ENCODE data around the gene WDR46. TPM values are rescaled to one million over a fixed set of nuclear protein-coding genes. Genes with fewer than 3 reads are reported as not detected.
A peak's percentile ranks its signal among the peaks of the same experiment; 100 is the strongest.

Gene WDR46
- total RNA-seq, 1 experiment from 2014 or later, result 90.6 TPM

GRCh38 chr6:33272275-33273128 lies 16.5 kb downstream of the WDR46 start:
- Histone ChIP-seq H3K27me3 (ENCODE audit: insufficient read depth, low read length) (no peaks in the 10 kb centered on the region), H3K4me3 (replicated peaks in 1 of 2; ENCODE audit: low read depth in 1 of 2, low read length in 2 of 2) (peak overlapping the region; percentile 75 to 99), H3K9ac (ENCODE audit: low read length) (peak overlapping the region; percentile 98), H3K9me3 (ENCODE audit: control insufficient read depth in 1 of 2, insufficient read depth in 1 of 2, low read depth in 1 of 2, low read length in 2 of 2) (no peaks in the 10 kb centered on the region), H3K79me2 (ENCODE audit: insufficient read depth, low read length) (peaks cover 63% of the 10 kb centered on the region), H2AFZ (ENCODE audit: low read depth, low read length, poor library complexity, severe bottlenecking) (no peak overlapping the region), H3K9me2 (ENCODE audit: insufficient read depth) (no peaks in the 10 kb centered on the region), H4K20me1 (ENCODE audit: insufficient read depth) (peaks cover 22% of the 10 kb centered on the region), H3K4me1 (ENCODE audit: control insufficient read depth in 1 of 2, insufficient read depth in 2 of 2, low read length in 2 of 2) (peaks cover 33 to 55% of the 10 kb centered on the region in 2 experiments), H3K4me2 (ENCODE audit: low read length) (peak overlapping the region; percentile 86), H3K27ac (ENCODE audit: low read depth, low read length) (peak overlapping the region; percentile 82), H3K36me3 (ENCODE audit: control insufficient read depth in 1 of 2, insufficient read depth in 2 of 2, low read length in 2 of 2) (peaks cover 28 to 54% of the 10 kb centered on the region in 2 experiments)
- POLR2A ChIA-PET, result interaction anchor here (0.8 to 2.2 kb wide), 9 partner anchors 11 to 301 kb away, joined by 3 to 24 read pairs (median 10); partner anchors contain the start of genes PFDN6, RXRB, SLC39A7 and WDR46
- TF ChIP-seq SP1 (IDR thresholded peaks at IDR 0.05; ENCODE audit: low read depth) (no peak), SIN3A (IDR thresholded peaks at IDR 0.05; ENCODE audit: low read depth) (no peak), EGR1 (IDR thresholded peaks at IDR 0.05; ENCODE audit: low read depth) (no peak), ZFX (IDR thresholded peaks at IDR 0.05) (peak; percentile 61)
- RAD21 ChIA-PET (ENCODE audit: low non-redundant PET in 1 of 2, low total read pairs in 2 of 2, uncharacterized antibody in 2 of 2, unreplicated experiment in 2 of 2), result no interaction called here
- ATAC-seq, result peak; percentile 13
- no peak for DNase-seq (ENCODE audit: low read depth, low spot score)
- intact Hi-C loops (cut with micrococcal nuclease), result no loop called here
- TSS peak; percentile 65 for BruUV-seq (replicated peaks)
- CTCF ChIA-PET, result interaction anchor here (1.2 to 1.3 kb wide), 2 partner anchors 11 to 17 kb away, joined by 4 to 5 read pairs; no protein-coding TSS in a partner anchor

- H3K9ac ChIP-seq (ENCODE audit: low read length), result peak within 1 kb of the TSS; percentile 98
- DNase-seq (ENCODE audit: low read depth, low spot score) (peak; percentile 99), ATAC-seq (peak; percentile 76)
- ChIA-PET CTCF (interaction anchor here (0.8 to 1.3 kb wide), 4 partner anchors 11 to 24 kb away, joined by 3 to 5 read pairs (median 4); no protein-coding TSS in a partner anchor), RAD21 (ENCODE audit: low non-redundant PET in 1 of 2, low total read pairs in 2 of 2, uncharacterized antibody in 2 of 2, unreplicated experiment in 2 of 2) (no interaction called here), POLR2A (interaction anchor here (0.6 to 2.2 kb wide), 15 partner anchors 11 to 302 kb away, joined by 3 to 24 read pairs (median 4); partner anchors contain the start of genes PFDN6, RGL2, RXRB and SLC39A7)
- peak within 1 kb of the TSS; percentile 82 for H3K27ac ChIP-seq (ENCODE audit: low read depth, low read length)
- peak within 1 kb of the TSS; percentile 85 for H2AFZ ChIP-seq (ENCODE audit: low read depth, low read length, poor library complexity, severe bottlenecking)
- peaks cover 63% of the 10 kb centered on the region for H3K79me2 ChIP-seq (ENCODE audit: insufficient read depth, low read length)
- H3K9me2 ChIP-seq (ENCODE audit: insufficient read depth), result no peaks in the 10 kb centered on the region
- TSS peak; percentile 85 for BruUV-seq (replicated peaks)
- H3K4me2 ChIP-seq (ENCODE audit: low read length), result peak within 1 kb of the TSS; percentile 86
- H3K4me3 ChIP-seq (replicated peaks in 1 of 2; ENCODE audit: low read depth in 1 of 2, low read length in 2 of 2), result peak within 1 kb of the TSS; percentile 75 to 99
- no peaks in the 10 kb centered on the region for H3K9me3 ChIP-seq (ENCODE audit: control insufficient read depth in 1 of 2, insufficient read depth in 1 of 2, low read depth in 1 of 2, low read length in 2 of 2)
- H3K36me3 ChIP-seq (ENCODE audit: control insufficient read depth in 1 of 2, insufficient read depth in 2 of 2, low read length in 2 of 2), result peaks cover 32 to 61% of the 10 kb centered on the region in 2 experiments
- peaks cover 22% of the 10 kb centered on the region for H4K20me1 ChIP-seq (ENCODE audit: insufficient read depth)
- peaks cover 32 to 47% of the 10 kb centered on the region in 2 experiments for H3K4me1 ChIP-seq (ENCODE audit: control insufficient read depth in 1 of 2, insufficient read depth in 2 of 2, low read length in 2 of 2)
- H3K27me3 ChIP-seq (ENCODE audit: insufficient read depth, low read length), result no peaks in the 10 kb centered on the region
- intact Hi-C loops (cut with micrococcal nuclease), result no loop called here
- TF ChIP-seq EZH2phosphoT487 (IDR thresholded peaks at IDR 0.05; ENCODE audit: borderline replicate concordance) (no peak), POLR2AphosphoS5 (IDR thresholded peaks at IDR 0.05; ENCODE audit: low read depth, low read length) (peak; percentile 99), EGR1 (IDR thresholded peaks at IDR 0.05; ENCODE audit: low read depth) (no peak), CEBPB (IDR thresholded peaks at IDR 0.05; ENCODE audit: low read depth) (no peak), TCF7L2 (IDR thresholded peaks at IDR 0.05; ENCODE audit: borderline replicate concordance, extremely low read depth, insufficient read depth, insufficient read length) (no peak), SRF (IDR thresholded peaks at IDR 0.05; ENCODE audit: low read depth) (no peak), ZBTB33 (IDR thresholded peaks at IDR 0.05; ENCODE audit: extremely low read depth, insufficient replicate concordance, low read length) (peak; percentile 60), YY1 (IDR thresholded peaks at IDR 0.05; ENCODE audit: extremely low read depth, insufficient replicate concordance, low read depth, low read length) (peak; percentile 91), RAD21 (IDR thresholded peaks at IDR 0.05; ENCODE audit: low read depth) (no peak), SP1 (IDR thresholded peaks at IDR 0.05; ENCODE audit: low read depth) (no peak)
Measured at GRCh38 chr6:33271468-33272274, 17.4 kb downstream of the WDR46 start, which contains the start of the genes RPS18 and VPS52. RPS18 (plus strand) TSS chr6:33272075; CDS start chr6:33272120, 45 bp downstream. VPS52 (minus strand) TSS chr6:33271876; CDS start chr6:33271675, 201 bp downstream.

Measured in HCT116 (cell line).